ENCODE measurements around the gene ARID1B. TPM values are rescaled to one million over a fixed set of nuclear protein-coding genes. Genes with fewer than 3 reads are reported as not detected.

The ARID1B gene
- total RNA-seq, 1 donor from 2014 or later, result 75.4 TPM

DNA sequence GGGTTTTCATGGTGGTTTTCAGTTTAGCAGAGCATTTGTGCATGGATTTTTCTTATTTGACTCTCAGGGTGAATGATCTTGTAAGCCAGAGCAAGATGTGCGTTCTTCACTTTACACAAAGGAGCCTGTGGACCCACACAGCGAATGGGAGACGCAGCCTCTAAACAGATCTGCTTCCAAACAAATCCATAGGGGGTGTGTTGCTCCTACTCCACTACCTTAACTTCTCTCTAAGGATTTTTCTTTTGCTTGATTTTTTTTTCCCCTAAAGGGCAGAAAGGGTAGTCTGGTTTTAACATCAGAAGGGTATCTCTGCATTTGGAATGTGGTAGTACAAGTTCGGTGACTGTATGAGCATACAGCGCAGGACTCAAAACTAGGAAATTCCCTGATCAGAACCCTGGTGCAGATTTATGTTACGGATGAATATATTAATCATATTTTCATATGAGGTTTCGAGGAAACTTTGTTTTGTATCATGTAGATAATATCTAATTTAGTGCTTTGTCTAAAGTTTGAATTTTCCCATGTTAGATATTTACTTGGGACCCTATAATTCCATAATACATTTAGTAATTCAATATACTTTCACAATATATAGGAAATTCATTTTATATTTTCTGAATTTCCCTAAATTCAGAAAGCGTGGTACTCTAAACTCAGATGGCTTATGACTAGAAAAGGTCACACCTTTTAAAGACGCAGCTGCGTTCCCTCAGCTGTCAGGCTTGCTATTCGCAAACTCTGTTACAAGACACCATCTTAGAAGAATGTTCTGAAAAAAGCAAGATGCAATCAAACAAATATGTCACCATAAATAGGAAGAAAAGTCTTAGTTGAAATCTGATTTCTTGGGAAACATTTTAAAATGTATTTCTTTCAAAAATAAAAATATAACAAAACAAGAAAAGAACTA, 349.3 kb downstream of the ARID1B start:
- Histone ChIP-seq H3K4me2 (ENCODE audit: low read length) (no peak overlapping the region), H3K27me3 (ENCODE audit: insufficient read depth, low read length) (no peaks in the 10 kb centered on the region), H3K4me3 (ENCODE audit: insufficient read depth, low read depth, low read length) (no peak overlapping the region), H3K9me3 (ENCODE audit: insufficient read depth, low read depth, low read length) (no peaks in the 10 kb centered on the region), H4K20me1 (ENCODE audit: insufficient read depth, low read length) (peaks cover 8% of the 10 kb centered on the region), H3K9ac (ENCODE audit: low read length) (no peak overlapping the region), H2AFZ (ENCODE audit: low read depth, low read length) (no peak overlapping the region), H3K27ac (ENCODE audit: low read depth, low read length) (no peak overlapping the region), H3K4me1 (ENCODE audit: insufficient read depth, low read length) (no peaks in the 10 kb centered on the region), H3K79me2 (ENCODE audit: insufficient read depth, low read length) (peaks cover 7% of the 10 kb centered on the region), H3K36me3 (ENCODE audit: insufficient read depth, low read length) (no peaks in the 10 kb centered on the region)
- TF ChIP-seq, protein P1, sequence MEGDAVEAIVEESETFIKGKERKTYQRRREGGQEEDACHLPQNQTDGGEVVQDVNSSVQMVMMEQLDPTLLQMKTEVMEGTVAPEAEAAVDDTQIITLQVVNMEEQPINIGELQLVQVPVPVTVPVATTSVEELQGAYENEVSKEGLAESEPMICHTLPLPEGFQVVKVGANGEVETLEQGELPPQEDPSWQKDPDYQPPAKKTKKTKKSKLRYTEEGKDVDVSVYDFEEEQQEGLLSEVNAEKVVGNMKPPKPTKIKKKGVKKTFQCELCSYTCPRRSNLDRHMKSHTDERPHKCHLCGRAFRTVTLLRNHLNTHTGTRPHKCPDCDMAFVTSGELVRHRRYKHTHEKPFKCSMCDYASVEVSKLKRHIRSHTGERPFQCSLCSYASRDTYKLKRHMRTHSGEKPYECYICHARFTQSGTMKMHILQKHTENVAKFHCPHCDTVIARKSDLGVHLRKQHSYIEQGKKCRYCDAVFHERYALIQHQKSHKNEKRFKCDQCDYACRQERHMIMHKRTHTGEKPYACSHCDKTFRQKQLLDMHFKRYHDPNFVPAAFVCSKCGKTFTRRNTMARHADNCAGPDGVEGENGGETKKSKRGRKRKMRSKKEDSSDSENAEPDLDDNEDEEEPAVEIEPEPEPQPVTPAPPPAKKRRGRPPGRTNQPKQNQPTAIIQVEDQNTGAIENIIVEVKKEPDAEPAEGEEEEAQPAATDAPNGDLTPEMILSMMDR (IDR thresholded peaks at IDR 0.05; ENCODE audit: insufficient read depth, low read depth, low read length), result no peak
- no peak for TF ChIP-seq EZH2 (IDR thresholded peaks at IDR 0.05; ENCODE audit: insufficient read depth, low read length)
- no peaks in the 10 kb centered on the region for H3K27me3 Mint-ChIP-seq (ENCODE audit: low read depth, unreplicated experiment)
- peaks cover 8% of the 10 kb centered on the region for H3K4me1 Mint-ChIP-seq (ENCODE audit: low read depth, unreplicated experiment)
- DNase-seq (ENCODE audit: low read depth) (no peak), FAIRE-seq (no peak)
- peaks cover 14% of the 10 kb centered on the region for H3K36me3 Mint-ChIP-seq (ENCODE audit: low read depth, unreplicated experiment)
- peaks cover 2% of the 10 kb centered on the region for H3K9me3 Mint-ChIP-seq (ENCODE audit: unreplicated experiment)
- no peak overlapping the region for H3K4me3 Mint-ChIP-seq (ENCODE audit: unreplicated experiment)
- H3K27ac Mint-ChIP-seq (ENCODE audit: unreplicated experiment), result no peak overlapping the region

DNA sequence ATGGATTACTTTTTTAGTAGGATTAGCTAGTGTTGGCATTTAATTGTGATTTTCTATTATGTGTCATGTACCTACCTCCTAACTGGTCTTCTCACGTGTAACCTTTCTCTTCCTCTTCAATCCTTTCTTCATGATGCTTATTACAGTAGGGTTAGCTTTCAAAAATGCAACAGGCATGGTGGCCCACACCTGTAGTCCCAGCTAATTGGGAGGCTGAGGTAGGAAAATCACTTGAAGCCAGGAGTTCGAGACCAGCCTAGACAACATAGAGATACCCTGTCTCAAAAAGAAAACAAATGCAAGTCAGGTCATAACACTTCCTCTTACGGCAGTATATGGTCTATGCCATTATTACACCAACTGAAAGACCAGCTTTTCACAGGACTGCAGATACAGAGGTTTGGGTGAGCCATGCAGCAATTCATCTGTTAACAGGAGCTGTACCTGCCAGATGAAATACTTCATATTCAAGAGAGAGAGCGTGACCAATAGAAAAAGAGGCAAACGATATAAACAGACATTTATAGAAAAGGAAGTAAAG, 351.1 kb downstream of the ARID1B start:
- Histone ChIP-seq H3K27me3 (ENCODE audit: insufficient read depth, low read length) (no peaks in the 10 kb centered on the region), H3K36me3 (ENCODE audit: insufficient read depth, low read length) (no peaks in the 10 kb centered on the region), H3K9me3 (ENCODE audit: insufficient read depth, low read depth, low read length) (no peaks in the 10 kb centered on the region), H3K4me3 (ENCODE audit: insufficient read depth, low read depth, low read length) (no peak overlapping the region), H2AFZ (ENCODE audit: low read depth, low read length) (no peak overlapping the region), H3K4me1 (ENCODE audit: insufficient read depth, low read length) (no peaks in the 10 kb centered on the region), H3K4me2 (ENCODE audit: low read length) (no peak overlapping the region), H4K20me1 (ENCODE audit: insufficient read depth, low read length) (peaks cover 8% of the 10 kb centered on the region), H3K9ac (ENCODE audit: low read length) (no peak overlapping the region), H3K79me2 (ENCODE audit: insufficient read depth, low read length) (peaks cover 7% of the 10 kb centered on the region), H3K27ac (ENCODE audit: low read depth, low read length) (peak overlapping the region; percentile 11)
- Mint-ChIP-seq H3K9me3 (ENCODE audit: unreplicated experiment) (peaks cover 2% of the 10 kb centered on the region), H3K36me3 (ENCODE audit: low read depth, unreplicated experiment) (peaks cover 16% of the 10 kb centered on the region), H3K4me3 (ENCODE audit: unreplicated experiment) (no peak overlapping the region), H3K27me3 (ENCODE audit: low read depth, unreplicated experiment) (no peaks in the 10 kb centered on the region), H3K27ac (ENCODE audit: unreplicated experiment) (peak overlapping the region; percentile 58), H3K4me1 (ENCODE audit: low read depth, unreplicated experiment) (peaks cover 9% of the 10 kb centered on the region)
- no peak for TF ChIP-seq EZH2 (IDR thresholded peaks at IDR 0.05; ENCODE audit: insufficient read depth, low read length)
- TF ChIP-seq, protein P1 (IDR thresholded peaks at IDR 0.05; ENCODE audit: insufficient read depth, low read depth, low read length), result no peak
- FAIRE-seq (no peak), DNase-seq (ENCODE audit: low read depth) (no peak)

All from astrocyte (in vitro differentiated cells and primary cell).